ENCODE data around the gene MYCBPAP.
A peak's percentile ranks its signal among the peaks of the same experiment; 100 is the strongest.

MYCBPAP gene

GRCh38 chr17:50544516-50544915 lies 36.3 kb downstream of the MYCBPAP start:
- Histone ChIP-seq H3K27me3 (replicated peaks; ENCODE audit: insufficient read depth, low read length) (no peaks in the 10 kb centered on the region; the same call in 1 of the 2 replicates), H3K9me2 (replicated peaks; ENCODE audit: insufficient read depth, low read length) (no peaks in the 10 kb centered on the region), H4K20me1 (ENCODE audit: insufficient read depth, low read length) (no peaks in the 10 kb centered on the region), H3F3A (ENCODE audit: insufficient read depth, low read length) (no peaks in the 10 kb centered on the region), H3K9ac (ENCODE audit: low read length) (no peak overlapping the region), H3K4me1 (ENCODE audit: low read length) (peaks cover 13% of the 10 kb centered on the region), H2AFZ (ENCODE audit: low read length) (no peak overlapping the region), H3K9me3 (replicated peaks; ENCODE audit: insufficient read depth, low read length) (no peaks in the 10 kb centered on the region), H3K4me2 (ENCODE audit: low read depth, low read length) (no peak overlapping the region), H3K79me2 (ENCODE audit: low read length) (no peaks in the 10 kb centered on the region), H3K4me3 (ENCODE audit: low read length) (no peak overlapping the region), H3K36me3 (replicated peaks; ENCODE audit: insufficient read depth, low read length) (no peaks in the 10 kb centered on the region), H3K27ac (ENCODE audit: low read length) (no peak overlapping the region)
- no peak for DNase-seq
- TF ChIP-seq, protein P1, sequence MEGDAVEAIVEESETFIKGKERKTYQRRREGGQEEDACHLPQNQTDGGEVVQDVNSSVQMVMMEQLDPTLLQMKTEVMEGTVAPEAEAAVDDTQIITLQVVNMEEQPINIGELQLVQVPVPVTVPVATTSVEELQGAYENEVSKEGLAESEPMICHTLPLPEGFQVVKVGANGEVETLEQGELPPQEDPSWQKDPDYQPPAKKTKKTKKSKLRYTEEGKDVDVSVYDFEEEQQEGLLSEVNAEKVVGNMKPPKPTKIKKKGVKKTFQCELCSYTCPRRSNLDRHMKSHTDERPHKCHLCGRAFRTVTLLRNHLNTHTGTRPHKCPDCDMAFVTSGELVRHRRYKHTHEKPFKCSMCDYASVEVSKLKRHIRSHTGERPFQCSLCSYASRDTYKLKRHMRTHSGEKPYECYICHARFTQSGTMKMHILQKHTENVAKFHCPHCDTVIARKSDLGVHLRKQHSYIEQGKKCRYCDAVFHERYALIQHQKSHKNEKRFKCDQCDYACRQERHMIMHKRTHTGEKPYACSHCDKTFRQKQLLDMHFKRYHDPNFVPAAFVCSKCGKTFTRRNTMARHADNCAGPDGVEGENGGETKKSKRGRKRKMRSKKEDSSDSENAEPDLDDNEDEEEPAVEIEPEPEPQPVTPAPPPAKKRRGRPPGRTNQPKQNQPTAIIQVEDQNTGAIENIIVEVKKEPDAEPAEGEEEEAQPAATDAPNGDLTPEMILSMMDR (IDR thresholded peaks at IDR 0.05; ENCODE audit: low read length), result no peak
- TF ChIP-seq EZH2phosphoT487 (IDR thresholded peaks at IDR 0.05; ENCODE audit: low read length) (no peak), EZH2 (optimal IDR thresholded peaks at IDR 0.05; ENCODE audit: low read depth, low read length) (no peak)

DNA sequence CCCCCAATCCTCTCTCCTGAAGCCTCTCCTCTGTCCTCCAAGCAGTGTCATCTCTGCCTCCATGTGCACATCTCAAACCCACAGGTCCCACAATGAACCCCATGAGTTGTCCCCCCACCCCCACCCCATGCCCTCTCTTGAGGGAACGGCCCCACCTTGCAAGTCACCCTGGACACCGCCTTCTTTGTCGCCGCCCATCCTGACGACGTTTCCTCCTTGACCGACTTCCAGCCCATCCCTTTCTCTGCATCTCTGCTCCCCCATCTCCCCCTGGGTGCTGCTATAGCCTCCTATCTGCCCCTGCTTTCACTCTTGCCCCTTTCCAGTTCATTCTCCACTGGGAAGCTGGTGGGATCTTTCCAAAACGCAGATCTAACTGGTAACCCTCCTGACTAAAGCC lies 37.1 kb downstream of the MYCBPAP start:
- TF ChIP-seq, protein P1 (IDR thresholded peaks at IDR 0.05; ENCODE audit: low read length), result no peak
- TF ChIP-seq EZH2phosphoT487 (IDR thresholded peaks at IDR 0.05; ENCODE audit: low read length) (no peak), EZH2 (optimal IDR thresholded peaks at IDR 0.05; ENCODE audit: low read depth, low read length) (no peak)
- H3K27ac ChIP-seq (ENCODE audit: low read length), result no peak overlapping the region

GRCh38 chr17:50546701-50547034 lies 38.4 kb downstream of the MYCBPAP start:
- H3K4me3 ChIP-seq (ENCODE audit: low read length), result no peak overlapping the region; the same call in 1 of the 2 replicates
- peaks cover 13% of the 10 kb centered on the region for H3K4me1 ChIP-seq (ENCODE audit: low read length)

More for the DNA sequence above, 37.1 kb downstream of the MYCBPAP start:
- H3K9me2 ChIP-seq (replicated peaks; ENCODE audit: insufficient read depth, low read length), result no peaks in the 10 kb centered on the region
- H3K9me3 ChIP-seq (replicated peaks; ENCODE audit: insufficient read depth, low read length), result no peaks in the 10 kb centered on the region
- H2AFZ ChIP-seq (ENCODE audit: low read length), result no peak overlapping the region
- H3F3A ChIP-seq (ENCODE audit: insufficient read depth, low read length), result no peaks in the 10 kb centered on the region
- H3K4me2 ChIP-seq (ENCODE audit: low read depth, low read length), result no peak overlapping the region
- H3K4me1 ChIP-seq (ENCODE audit: low read length), result peaks cover 13% of the 10 kb centered on the region
- no peak overlapping the region for H3K9ac ChIP-seq (ENCODE audit: low read length)
- no peak for DNase-seq
- H3K36me3 ChIP-seq (replicated peaks; ENCODE audit: insufficient read depth, low read length), result no peaks in the 10 kb centered on the region
- no peak overlapping the region for H3K4me3 ChIP-seq (ENCODE audit: low read length)
- H3K79me2 ChIP-seq (ENCODE audit: low read length), result no peaks in the 10 kb centered on the region
- H4K20me1 ChIP-seq (ENCODE audit: insufficient read depth, low read length), result no peaks in the 10 kb centered on the region
- H3K27me3 ChIP-seq (replicated peaks; ENCODE audit: insufficient read depth, low read length), result no peaks in the 10 kb centered on the region; the same call in 1 of the 2 replicates

More at GRCh38 chr17:50546701-50547034, 38.4 kb downstream of the MYCBPAP start:
- no peaks in the 10 kb centered on the region for H3K9me3 ChIP-seq (replicated peaks; ENCODE audit: insufficient read depth, low read length)
- no peaks in the 10 kb centered on the region; the same call in 1 of the 2 replicates for H3K27me3 ChIP-seq (replicated peaks; ENCODE audit: insufficient read depth, low read length)
- H3F3A ChIP-seq (ENCODE audit: insufficient read depth, low read length), result no peaks in the 10 kb centered on the region
- no peak overlapping the region for H2AFZ ChIP-seq (ENCODE audit: low read length)
- H4K20me1 ChIP-seq (ENCODE audit: insufficient read depth, low read length), result no peaks in the 10 kb centered on the region
- H3K36me3 ChIP-seq (replicated peaks; ENCODE audit: insufficient read depth, low read length), result no peaks in the 10 kb centered on the region
- H3K4me2 ChIP-seq (ENCODE audit: low read depth, low read length), result peak overlapping the region; percentile 95; the same call in 1 of the 2 replicates
- TF ChIP-seq, protein P1 (IDR thresholded peaks at IDR 0.05; ENCODE audit: low read length), result no peak
- TF ChIP-seq EZH2 (optimal IDR thresholded peaks at IDR 0.05; ENCODE audit: low read depth, low read length), result no peak
- no peak overlapping the region for H3K27ac ChIP-seq (ENCODE audit: low read length)
- no peaks in the 10 kb centered on the region for H3K79me2 ChIP-seq (ENCODE audit: low read length)
- H3K9ac ChIP-seq (ENCODE audit: low read length), result no peak overlapping the region
- no peak for DNase-seq
- H3K9me2 ChIP-seq (replicated peaks; ENCODE audit: insufficient read depth, low read length), result no peaks in the 10 kb centered on the region
